Neural progenitor cell (in vitro differentiated cells): ENCODE measurements around the gene KREMEN2.
"Not testable (repeated sequence)": the region's sequence is repeated elsewhere in the genome, so short reads cannot be mapped to it uniquely, and the experiment has no call there.

Experiments used
- CTCF ChIP-seq: fragments of 200-600 bp; sonication (generic); IDR thresholded peaks from 2 replicates; pipeline ENCODE4 v1.5.1; 2017; ENCODE audit warnings: antibody characterized with exemption, mild to moderate bottlenecking
- EZH2 ChIP-seq: fragments of 200-600 bp; sonication (generic); IDR thresholded peaks from 2 replicates; pipeline ENCODE4 v1.6.1; 2017; ENCODE audit warnings: antibody characterized with exemption, mild to moderate bottlenecking, moderate library complexity

GRCh38 chr16:2931231-2931914 lies 32.7 kb upstream of the KREMEN2 start:
- not testable (repeated sequence) for TF ChIP-seq CTCF, EZH2
